Erythroblast (primary cell): ENCODE results near the gene PDE4D.

ENCODE experiments used
- GATA1 ChIP-seq: IDR thresholded peaks from 2 replicates; pipeline ENCODE4 v1.6.1; 2011; ENCODE audit warnings: low read depth, mild to moderate bottlenecking, control low read depth, low read length, moderate library complexity
- POLR2A ChIP-seq: IDR thresholded peaks from 2 replicates; pipeline ENCODE4 v1.6.1; 2011; ENCODE audit warnings: mild to moderate bottlenecking, low read length

GRCh38 chr5:59588922-59589321 lies 304.6 kb downstream of the PDE4D start:
- no peak for TF ChIP-seq POLR2A
- TF ChIP-seq GATA1: no peak
